Mesothelial cell of epicardium (in vitro differentiated cells): ENCODE data around the gene TMEFF1. TPM values are rescaled to one million over a fixed set of nuclear protein-coding genes. Genes with fewer than 3 reads are reported as not detected.

Source experiments
- DNase-seq, 2 experiments: peaks; one replicate each; pipeline ENCODE4 v3.0.0; 2021; ENCODE audit warnings: low spot score in 2 of 2; ENCODE audit not compliant: unreplicated experiment in 2 of 2
- H3K27ac Mint-ChIP-seq: 2 replicates; pipeline ENCODE4 v1.8.0; 2021; ENCODE audit warnings: mixed read lengths
- H3K27me3 Mint-ChIP-seq: 2 replicates; pipeline ENCODE4 v1.8.0; 2021; ENCODE audit warnings: low read depth, mixed read lengths
- H3K36me3 Mint-ChIP-seq: 2 replicates; pipeline ENCODE4 v1.8.0; 2021; ENCODE audit warnings: mixed read lengths
- H3K4me1 Mint-ChIP-seq: 2 replicates; pipeline ENCODE4 v1.8.0; 2021; ENCODE audit warnings: mixed read lengths
- H3K4me3 Mint-ChIP-seq: 2 replicates; pipeline ENCODE4 v1.8.0; 2021; ENCODE audit warnings: mild to moderate bottlenecking, moderate library complexity, mixed read lengths
- H3K9me3 Mint-ChIP-seq: 2 replicates; pipeline ENCODE4 v1.8.0; 2021; ENCODE audit warnings: mixed read lengths
- CTCF ChIP-seq: fragments of 200-600 bp; sonication (generic); IDR thresholded peaks from one replicate; pipeline ENCODE4 v1.5.0; 2021; ENCODE audit warnings: antibody characterized with exemption; ENCODE audit not compliant: unreplicated experiment
- total RNA-seq: library from RNA; stranded (reverse); gene quantifications from 3 replicates; pipeline ENCODE4 v1.2.1, GENCODE V29; 2021

Gene TMEFF1
- total RNA-seq, 1 donor from 2014 or later, result 25.5 TPM

DNA sequence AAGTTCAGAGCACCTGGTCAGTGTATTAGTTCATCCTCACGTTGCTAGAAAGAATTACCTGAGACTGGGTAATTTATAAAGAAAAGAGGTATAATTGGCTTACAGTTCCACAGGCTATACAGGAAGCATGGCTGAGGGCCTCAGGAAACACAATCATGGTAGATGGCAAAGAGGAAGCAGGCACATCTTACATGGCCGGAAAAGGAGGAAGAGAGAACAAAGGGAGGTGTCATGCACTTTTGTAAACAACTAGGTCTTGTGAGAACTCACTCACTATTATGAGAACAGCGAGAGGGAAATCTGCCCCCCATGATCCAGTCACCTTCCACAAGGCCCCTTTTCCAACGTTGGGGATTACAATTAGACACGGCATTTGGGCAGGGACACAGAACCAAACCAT, 76.1 kb downstream of the TMEFF1 start:
- TF ChIP-seq CTCF, result no peak
- H3K27ac Mint-ChIP-seq, result no peak overlapping the region
- peaks cover 23% of the 10 kb centered on the region for H3K9me3 Mint-ChIP-seq
- no peaks in the 10 kb centered on the region for H3K27me3 Mint-ChIP-seq
- H3K4me1 Mint-ChIP-seq, result no peaks in the 10 kb centered on the region
- peaks cover 52% of the 10 kb centered on the region for H3K36me3 Mint-ChIP-seq
- no peak overlapping the region for H3K4me3 Mint-ChIP-seq
- no peak for DNase-seq

GRCh38 chr9:100554935-100555401, 82.0 kb downstream of the TMEFF1 start:
- Mint-ChIP-seq H3K36me3 (peaks cover 23% of the 10 kb centered on the region), H3K9me3 (peaks cover 3% of the 10 kb centered on the region), H3K4me3 (no peak overlapping the region), H3K4me1 (no peaks in the 10 kb centered on the region), H3K27ac (no peak overlapping the region), H3K27me3 (no peaks in the 10 kb centered on the region)
- DNase-seq, result no peak
- no peak for TF ChIP-seq CTCF

DNA sequence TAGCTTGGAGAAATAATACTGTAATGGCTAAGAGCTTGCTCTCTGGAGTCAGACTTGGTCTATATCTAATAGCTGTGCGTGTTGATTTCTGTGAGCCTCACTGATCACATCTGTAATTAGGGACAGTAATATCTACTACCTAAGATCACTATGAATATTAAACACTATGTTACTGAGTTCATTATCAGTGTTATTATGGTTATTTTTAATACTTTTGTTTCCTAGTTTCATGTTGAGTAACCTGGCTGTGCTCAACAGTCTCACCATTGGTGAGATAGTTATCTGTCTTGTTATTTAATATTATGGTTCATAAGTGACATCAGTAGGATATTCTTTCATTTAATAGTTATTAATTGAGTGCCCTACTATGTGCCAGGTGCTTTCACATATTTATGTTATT, 82.5 kb downstream of the TMEFF1 start:
- no peak for TF ChIP-seq CTCF
- Mint-ChIP-seq H3K4me3 (no peak overlapping the region), H3K36me3 (peaks cover 19% of the 10 kb centered on the region), H3K4me1 (no peaks in the 10 kb centered on the region), H3K9me3 (peaks cover 3% of the 10 kb centered on the region), H3K27ac (no peak overlapping the region), H3K27me3 (no peaks in the 10 kb centered on the region)
- no peak for DNase-seq

GRCh38 chr9:100557053-100557452, 84.1 kb downstream of the TMEFF1 start:
- no peak for TF ChIP-seq CTCF
- Mint-ChIP-seq H3K9me3 (peaks cover 3% of the 10 kb centered on the region), H3K36me3 (peaks cover 17% of the 10 kb centered on the region), H3K27ac (no peak overlapping the region), H3K27me3 (no peaks in the 10 kb centered on the region), H3K4me1 (no peaks in the 10 kb centered on the region), H3K4me3 (no peak overlapping the region)
- no peak for DNase-seq

DNA sequence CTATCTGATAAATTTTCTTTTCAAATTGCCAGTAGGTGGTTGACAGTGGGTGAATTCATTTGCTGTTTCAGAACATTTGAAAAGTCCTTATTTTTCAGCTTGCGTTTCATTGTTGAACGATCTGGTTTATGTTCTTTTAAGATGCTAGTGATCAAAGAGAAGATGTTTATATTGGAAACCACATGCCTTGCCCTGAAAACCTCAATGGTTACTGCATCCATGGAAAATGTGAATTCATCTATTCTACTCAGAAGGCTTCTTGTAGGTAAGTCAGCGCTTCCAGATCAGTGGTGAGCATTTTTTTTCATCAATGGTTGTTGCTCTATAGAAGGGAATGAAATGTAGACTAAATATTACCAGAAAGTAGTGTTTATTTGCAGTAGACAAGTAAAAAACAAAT, 88.3 kb downstream of the TMEFF1 start:
- Mint-ChIP-seq H3K9me3 (peaks cover 3% of the 10 kb centered on the region), H3K27me3 (no peaks in the 10 kb centered on the region), H3K4me1 (no peaks in the 10 kb centered on the region), H3K27ac (no peak overlapping the region), H3K4me3 (no peak overlapping the region), H3K36me3 (peaks cover 17% of the 10 kb centered on the region)
- no peak for DNase-seq
- TF ChIP-seq CTCF, result no peak

GRCh38 chr9:100567856-100568255, 94.9 kb downstream of the TMEFF1 start:
- H3K9me3 Mint-ChIP-seq, result peaks cover 11% of the 10 kb centered on the region
- no peaks in the 10 kb centered on the region for H3K27me3 Mint-ChIP-seq
- peaks cover 1% of the 10 kb centered on the region for H3K4me1 Mint-ChIP-seq
- no peak for TF ChIP-seq CTCF
- no peak overlapping the region for H3K4me3 Mint-ChIP-seq
- no peak for DNase-seq
- no peak overlapping the region for H3K27ac Mint-ChIP-seq
- H3K36me3 Mint-ChIP-seq, result peaks cover 18% of the 10 kb centered on the region
